GM12878 (cell line): ENCODE results near the gene BBLN. TPM values are rescaled to one million over a fixed set of nuclear protein-coding genes. Genes with fewer than 3 reads are reported as not detected.

Experiments
- ATF2 ChIP-seq: IDR thresholded peaks from 2 replicates; pipeline ENCODE4 v1.6.1; 2012; ENCODE audit warnings: low read length, inconsistent platforms
- CBX3 ChIP-seq: fragments of 200-600 bp; sonication (generic); IDR thresholded peaks from 2 replicates; pipeline ENCODE4 v1.6.1; 2016; ENCODE audit warnings: low read depth, borderline replicate concordance
- EED ChIP-seq: sonication (generic); IDR thresholded peaks from 2 replicates; pipeline ENCODE4 v1.6.1; 2016; ENCODE audit warnings: antibody characterized with exemption, low read depth
- ETV6 ChIP-seq, 2 experiments: fragments of 450-650 bp in 1 of 2; IDR thresholded peaks in 1 of 2; conservative IDR thresholded peaks in 1 of 2; 2 replicates each; pipeline ENCODE4 v1.6.1; 2014; ENCODE audit warnings: antibody characterized with exemption in 1 of 2, borderline replicate concordance in 1 of 2, low read depth in 1 of 2, mild to moderate bottlenecking in 1 of 2, moderate library complexity in 1 of 2
- FOXK2 ChIP-seq: fragments of 450-650 bp; IDR thresholded peaks from 2 replicates; pipeline ENCODE4 v1.6.1; 2017; ENCODE audit warnings: mild to moderate bottlenecking, moderate library complexity
- IKZF1 ChIP-seq: fragments of 450-650 bp; conservative IDR thresholded peaks from 2 replicates; pipeline ENCODE4 v1.6.1; 2017; ENCODE audit warnings: antibody characterized with exemption, mild to moderate bottlenecking
- KAT2A ChIP-seq: conservative IDR thresholded peaks from 2 replicates; pipeline ENCODE4 v1.6.1; 2011; ENCODE audit warnings: low read depth, low read length; ENCODE audit not compliant: control insufficient read depth
- MEF2A ChIP-seq: IDR thresholded peaks from 2 replicates; pipeline ENCODE4 v1.6.1; 2011; ENCODE audit warnings: low read depth, mild to moderate bottlenecking, low read length, moderate library complexity; ENCODE audit not compliant: insufficient read depth
- MYB ChIP-seq: fragments of 150-350 bp; IDR thresholded peaks from 2 replicates; pipeline ENCODE4 v1.6.1; 2014; ENCODE audit warnings: mild to moderate bottlenecking, low read depth, low read length, borderline replicate concordance
- NFYA ChIP-seq: IDR thresholded peaks from 2 replicates; pipeline ENCODE4 v1.6.1; 2011; ENCODE audit warnings: low read depth, mild to moderate bottlenecking, low read length, improper control_type of control experiment, borderline replicate concordance
- RUNX3 ChIP-seq: IDR thresholded peaks from 2 replicates; pipeline ENCODE4 v1.6.1; 2012; ENCODE audit warnings: low read length, inconsistent platforms
- SMC3 ChIP-seq: IDR thresholded peaks from 2 replicates; pipeline ENCODE4 v1.6.1; 2011; ENCODE audit warnings: low read length, improper control_type of control experiment, borderline replicate concordance
- SUPT20H ChIP-seq: IDR thresholded peaks from 2 replicates; pipeline ENCODE4 v1.6.1; 2011; ENCODE audit warnings: low read depth, mild to moderate bottlenecking, low read length, moderate library complexity, borderline replicate concordance; ENCODE audit not compliant: control insufficient read depth
- YBX1 ChIP-seq: fragments of 450-650 bp; IDR thresholded peaks from 2 replicates; pipeline ENCODE4 v1.6.1; 2016; ENCODE audit warnings: antibody characterized with exemption
- ZBTB11 ChIP-seq: fragments of 450-650 bp; formaldehyde crosslinking; IDR thresholded peaks from 2 replicates; pipeline ENCODE4 v1.5.0; 2022; ENCODE audit warnings: mild to moderate bottlenecking, missing genetic modification characterization
- ZNF217 ChIP-seq: fragments of 450-650 bp; IDR thresholded peaks from 2 replicates; pipeline ENCODE4 v1.6.1; 2017; ENCODE audit warnings: antibody characterized with exemption, mild to moderate bottlenecking
- polyA plus RNA-seq, 11 experiments: library from polyadenylated mRNA; depleted of rRNA in 4 of 11; unstranded in 6 of 11; stranded (reverse) in 5 of 11; fragments of >200 nt; fragmentation: Nextera tagmentation in 4 of 11; fragmentation: Illumina TruSeq in 1 of 11; extraction: Ambion mirVana in 4 of 11; extraction: Trizol in 1 of 11; gene quantifications; 1 replicate in 1 of 11; 2 replicates in 10 of 11; pipeline versions ENCODE4 v1.2.1 to v1.2.3, GENCODE V29; 2011 to 2016; ENCODE audit warnings: inconsistent platforms in 2 of 11, missing spikeins in 2 of 11, low read depth in 1 of 11
- total RNA-seq, 4 experiments: library from RNA; depleted of rRNA in 3 of 4; stranded (reverse); fragments of >200 nt in 3 of 4; fragmentation: Illumina TruSeq in 1 of 4; extraction: Trizol in 1 of 4; gene quantifications; 2 replicates each; pipeline versions ENCODE4 v1.2.1 to v1.2.3, GENCODE V29; 2013 to 2021
- TF ChIP-seq, protein P1 (sequence below): IDR thresholded peaks from 2 replicates; pipeline ENCODE4 v1.6.1; 2011; ENCODE audit warnings: borderline replicate concordance, low read depth, mild to moderate bottlenecking, moderate library complexity, mixed read lengths, low read length; ENCODE audit not compliant: insufficient read depth; ENCODE audit errors: extremely low read length
- TF ChIP-seq, protein P2 (sequence below): IDR thresholded peaks from 2 replicates; pipeline ENCODE4 v1.6.1; 2012; ENCODE audit warnings: low read depth, low read length, improper control_type of control experiment

The BBLN gene
- total and polyA plus RNA-seq, 10 of the 15 experiments (the other 5 are each of a cell fraction or from before 2014, with no cell fraction given): 3.8 to 194 (median 66.2) TPM

- no peak for TF ChIP-seq ETV6 (conservative IDR thresholded peaks at IDR 0.05 in 1 of 2, IDR thresholded peaks at IDR 0.05 in 1 of 2; ENCODE audit: borderline replicate concordance in 1 of 2, low read depth in 1 of 2)
- TF ChIP-seq IKZF1: peak; percentile 83
- no peak for TF ChIP-seq NFYA
- TF ChIP-seq MYB: no peak
- TF ChIP-seq, protein P1, sequence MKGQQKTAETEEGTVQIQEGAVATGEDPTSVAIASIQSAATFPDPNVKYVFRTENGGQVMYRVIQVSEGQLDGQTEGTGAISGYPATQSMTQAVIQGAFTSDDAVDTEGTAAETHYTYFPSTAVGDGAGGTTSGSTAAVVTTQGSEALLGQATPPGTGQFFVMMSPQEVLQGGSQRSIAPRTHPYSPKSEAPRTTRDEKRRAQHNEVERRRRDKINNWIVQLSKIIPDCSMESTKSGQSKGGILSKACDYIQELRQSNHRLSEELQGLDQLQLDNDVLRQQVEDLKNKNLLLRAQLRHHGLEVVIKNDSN: peak; percentile 42
- no peak for TF ChIP-seq KAT2A
- TF ChIP-seq, protein P2, sequence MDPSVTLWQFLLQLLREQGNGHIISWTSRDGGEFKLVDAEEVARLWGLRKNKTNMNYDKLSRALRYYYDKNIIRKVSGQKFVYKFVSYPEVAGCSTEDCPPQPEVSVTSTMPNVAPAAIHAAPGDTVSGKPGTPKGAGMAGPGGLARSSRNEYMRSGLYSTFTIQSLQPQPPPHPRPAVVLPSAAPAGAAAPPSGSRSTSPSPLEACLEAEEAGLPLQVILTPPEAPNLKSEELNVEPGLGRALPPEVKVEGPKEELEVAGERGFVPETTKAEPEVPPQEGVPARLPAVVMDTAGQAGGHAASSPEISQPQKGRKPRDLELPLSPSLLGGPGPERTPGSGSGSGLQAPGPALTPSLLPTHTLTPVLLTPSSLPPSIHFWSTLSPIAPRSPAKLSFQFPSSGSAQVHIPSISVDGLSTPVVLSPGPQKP: no peak
- no peak for TF ChIP-seq ZBTB11
- TF ChIP-seq MEF2A: no peak
- no peak for TF ChIP-seq SMC3
- TF ChIP-seq FOXK2: no peak
- TF ChIP-seq RUNX3: peak; percentile 78
- TF ChIP-seq CBX3: no peak
- no peak for TF ChIP-seq ATF2
- TF ChIP-seq ZNF217: peak; percentile 56; the same call in 1 of the 2 replicates
- peak; percentile 78 for TF ChIP-seq EED
- TF ChIP-seq YBX1: no peak
- no peak for TF ChIP-seq SUPT20H
These were observed 44.6 kb upstream of the BBLN start (continued) for GRCh38 chr9:128115187-128116103.
